Mucosa of descending colon (tissue), 3 donors: ENCODE measurements around the gene RAF1. TPM values are rescaled to one million over a fixed set of nuclear protein-coding genes. Genes with fewer than 3 reads are reported as not detected.

Experiments used
- ATAC-seq: fragments of 200-7000 bp; cut with Tn5 transposase; one replicate; pipeline ENCODE4 v1.9.1; 2020; ENCODE audit warnings: mild to moderate bottlenecking, moderate library complexity
- DNase-seq, 3 donors: peaks; one replicate each; pipeline ENCODE4 v3.0.0-alpha.2; 2020
- H3K36me3 ChIP-seq: fragments of 200-600 bp; one replicate; pipeline ENCODE4 v1.8.0; 2021; ENCODE audit warnings: low read depth, mild to moderate bottlenecking
- H3K4me1 ChIP-seq: fragments of 200-600 bp; one replicate; pipeline ENCODE4 v1.8.0; 2021; ENCODE audit warnings: low read depth, mild to moderate bottlenecking
- H3K4me3 ChIP-seq: fragments of 200-600 bp; one replicate; pipeline ENCODE4 v1.8.0; 2021; ENCODE audit warnings: mild to moderate bottlenecking
- H3K9me3 ChIP-seq: fragments of 200-600 bp; one replicate; pipeline ENCODE4 v1.8.0; 2021; ENCODE audit warnings: mild to moderate bottlenecking
- CTCF ChIP-seq: fragments of 200-600 bp; IDR thresholded peaks from one replicate; pipeline ENCODE4 v1.8.0; 2022; ENCODE audit warnings: antibody characterized with exemption, mild to moderate bottlenecking
- intact Hi-C, 2 donors: fragments of 100-400 bp; cut with DNase I in 1 of 2; cut with micrococcal nuclease in 1 of 2; formaldehyde crosslinking; loops; one replicate each; pipeline versions ENCODE4 v1.11.0 to v1.11.1; 2022; cut with DNase I, micrococcal nuclease
- total RNA-seq, 3 donors: library from RNA; stranded (reverse); fragmentation: NEBNext Ultra II Directional in 2 of 3; extraction: Animal tissue kit (Norgen Biotek cat#: 25700) in 2 of 3; gene quantifications; one replicate each; pipeline versions ENCODE4 v1.2.1 to v1.2.4, GENCODE V29; 2021 to 2023
- donor health status: DM: no; HTN: no; CAD: no; lungs with moderate emphysema.
- donor health status: DM: no; HTN: no; CAD: no.
- donor health status: DM: no; HTN: yes; CAD: no.

Gene RAF1
- total RNA-seq, 3 donors from 2014 or later: 75.4 to 99.7 (median 76.9) TPM

GRCh38 chr3:12558706-12559105, 105.2 kb downstream of the RAF1 start:
- ATAC-seq (no peak), DNase-seq (peak in 1 of 3 donors; percentile 19)
- TF ChIP-seq CTCF: no peak
- intact Hi-C loops: no loop called here
- Histone ChIP-seq H3K4me3 (no peak overlapping the region), H3K9me3 (no peaks in the 10 kb centered on the region), H3K36me3 (no peaks in the 10 kb centered on the region), H3K4me1 (peaks cover 15% of the 10 kb centered on the region)

- no peak for TF ChIP-seq CTCF
- DNase-seq (no peak), ATAC-seq (no peak)
- Histone ChIP-seq H3K36me3 (no peaks in the 10 kb centered on the region), H3K9me3 (no peaks in the 10 kb centered on the region), H3K4me3 (peak overlapping the region; percentile 51), H3K4me1 (peaks cover 18% of the 10 kb centered on the region)
- intact Hi-C loops: no loop called here
These were observed 106.3 kb downstream of the RAF1 start for GRCh38 chr3:12557473-12558100.

GRCh38 chr3:12556690-12557472, 107.0 kb downstream of the RAF1 start, which contains the start of gene MKRN2:
Gene MKRN2 (plus strand): TSS chr3:12557087. CDS start chr3:12557151, 64 bp downstream.
- DNase-seq: peak; percentile 86 to 96 (median 93)
- TF ChIP-seq CTCF: no peak
- H3K4me1 ChIP-seq: peaks cover 18% of the 10 kb centered on the region
- intact Hi-C loops: no loop called here
- H3K36me3 ChIP-seq: no peaks in the 10 kb centered on the region
- peak; percentile 99 for ATAC-seq
- H3K4me3 ChIP-seq: peak within 1 kb of the TSS; percentile 51
- H3K9me3 ChIP-seq: no peaks in the 10 kb centered on the region

DNA sequence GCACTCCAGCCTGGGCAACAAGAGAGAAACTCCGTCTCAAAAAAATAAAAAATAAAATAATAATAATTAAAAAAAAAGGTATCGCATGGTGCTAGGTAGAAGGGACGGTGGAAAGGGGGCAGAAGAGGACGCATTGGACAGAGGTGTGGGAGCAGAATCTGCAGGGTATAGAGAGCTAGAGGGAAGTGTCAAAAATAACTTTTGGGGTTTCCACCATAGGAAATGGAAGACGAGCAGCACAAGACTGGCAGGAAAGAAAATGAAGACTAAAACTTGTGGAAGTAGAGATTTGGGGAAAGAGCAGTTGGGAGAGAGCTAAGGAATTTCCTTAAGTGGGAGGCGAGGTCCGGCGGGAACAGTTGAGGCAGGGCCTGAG, 107.6 kb downstream of the RAF1 start:
- ATAC-seq (peak; percentile 2), DNase-seq (peak in 1 of 3 donors; percentile 10)
- intact Hi-C loops: no loop called here
- no peaks in the 10 kb centered on the region for H3K9me3 ChIP-seq
- H3K4me1 ChIP-seq: peaks cover 18% of the 10 kb centered on the region
- H3K4me3 ChIP-seq: peak overlapping the region; percentile 1
- no peak for TF ChIP-seq CTCF
- no peaks in the 10 kb centered on the region for H3K36me3 ChIP-seq

DNA sequence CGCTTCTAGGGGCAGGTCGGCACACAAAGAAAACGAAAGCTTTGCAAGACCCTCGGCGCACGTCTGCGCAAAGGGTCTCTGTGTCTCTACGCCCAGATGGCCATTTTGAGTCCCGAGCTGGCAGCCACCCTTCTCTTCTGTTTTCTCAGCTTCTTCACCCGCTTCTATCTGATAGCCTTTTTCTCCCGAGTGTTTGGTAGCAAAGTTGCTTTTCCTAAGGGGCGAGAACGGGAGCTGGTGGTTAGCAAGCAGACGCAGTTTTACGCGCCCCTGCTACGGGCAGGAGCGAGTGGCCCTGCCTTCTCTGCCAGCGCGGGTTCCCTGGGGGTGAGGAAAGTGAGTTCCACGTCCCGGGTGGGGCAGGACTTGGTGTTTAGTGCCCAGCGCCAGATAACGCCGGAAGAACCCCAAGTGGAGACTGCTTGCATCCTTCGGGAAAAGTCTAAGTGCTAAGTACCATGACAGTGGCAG, 110.0 kb downstream of the RAF1 start:
- Histone ChIP-seq H3K9me3 (no peaks in the 10 kb centered on the region), H3K4me1 (peaks cover 18% of the 10 kb centered on the region), H3K36me3 (no peaks in the 10 kb centered on the region), H3K4me3 (no peak overlapping the region)
- TF ChIP-seq CTCF: no peak
- ATAC-seq: no peak
- intact Hi-C loops: no loop called here
- DNase-seq: peak in 2 of 3 donors; percentile 26 to 59
